Loucy (cell line): ENCODE results near the gene POLD4.

Experiments
- CTCF ChIP-seq: fragments of 200-600 bp; sonication (generic); conservative IDR thresholded peaks from 2 replicates; pipeline ENCODE4 v1.5.1; 2014; ENCODE audit warnings: mild to moderate bottlenecking, antibody characterized with exemption, low read length
- EZH2phosphoT487 ChIP-seq: fragments of 200-600 bp; IDR thresholded peaks from 2 replicates; pipeline ENCODE4 v1.6.1; 2018; ENCODE audit warnings: antibody characterized with exemption, mild to moderate bottlenecking, moderate library complexity, borderline replicate concordance

DNA sequence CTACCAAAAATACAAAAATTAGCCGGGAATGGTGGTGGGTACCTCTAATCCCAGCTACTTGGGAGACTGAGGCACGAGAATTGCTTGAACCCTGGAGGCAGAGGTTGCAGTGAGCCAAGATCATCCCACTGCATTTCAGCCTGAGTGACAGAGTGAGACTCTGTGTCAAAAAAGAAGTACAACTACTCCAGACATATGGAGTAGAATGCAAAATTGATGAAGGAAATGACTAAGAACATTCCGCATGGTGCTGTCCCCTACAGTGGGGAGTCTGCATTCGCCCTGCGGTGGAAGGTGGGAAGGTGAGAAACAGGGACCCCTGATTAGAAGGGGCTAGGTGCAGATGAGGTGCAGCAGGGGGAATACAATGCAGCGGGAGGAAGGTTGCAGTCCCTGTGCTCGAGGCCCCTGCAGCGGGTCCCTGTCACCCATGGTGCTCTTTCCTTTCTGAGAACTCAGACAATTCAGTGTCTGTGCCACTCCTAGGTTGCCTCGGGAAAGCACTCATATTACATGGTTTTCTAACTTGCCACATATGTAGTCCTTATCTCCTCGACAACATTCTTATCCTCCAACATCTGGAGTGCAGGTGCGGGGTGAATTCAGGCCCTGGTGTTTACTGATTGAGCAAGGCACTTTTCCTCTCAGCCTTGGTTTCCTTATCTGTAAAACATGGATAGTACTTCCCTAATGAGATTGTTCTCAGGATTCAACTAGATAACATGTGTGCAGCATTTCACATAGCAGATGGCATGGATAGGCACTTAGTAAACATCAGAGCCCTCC lies 5.2 kb downstream of the POLD4 start:
- TF ChIP-seq CTCF (no peak), EZH2phosphoT487 (no peak)
